ENCODE measurements around the gene SLC19A1.

The SLC19A1 gene

GRCh38 chr21:45508607-45509565, 33.4 kb downstream of the SLC19A1 start:
- no peak for DNase-seq (ENCODE audit: low read depth)
- TF ChIP-seq CTCF (conservative IDR thresholded peaks at IDR 0.05; ENCODE audit: low read depth, low read length), result no peak
- H3K4me3 ChIP-seq (ENCODE audit: low read length), result no peak overlapping the region

GRCh38 chr21:45507888-45508508, 34.2 kb downstream of the SLC19A1 start:
- no peak overlapping the region for H3K4me3 ChIP-seq (ENCODE audit: low read length)
- no peak for TF ChIP-seq CTCF (conservative IDR thresholded peaks at IDR 0.05; ENCODE audit: low read depth, low read length)
- DNase-seq (ENCODE audit: low read depth), result no peak

GRCh38 chr21:45507523-45507875, 34.7 kb downstream of the SLC19A1 start:
- no peak overlapping the region for H3K4me3 ChIP-seq (ENCODE audit: low read length)
- TF ChIP-seq CTCF (conservative IDR thresholded peaks at IDR 0.05; ENCODE audit: low read depth, low read length), result no peak
- no peak for DNase-seq (ENCODE audit: low read depth)

- H3K4me3 ChIP-seq (ENCODE audit: low read length), result no peak overlapping the region
- DNase-seq (ENCODE audit: low read depth), result no peak
- no peak for TF ChIP-seq CTCF (conservative IDR thresholded peaks at IDR 0.05; ENCODE audit: low read depth, low read length)
Measured at GRCh38 chr21:45506836-45507522, 35.3 kb downstream of the SLC19A1 start.

GRCh38 chr21:45506241-45506817, 35.9 kb downstream of the SLC19A1 start:
- no peak overlapping the region for H3K4me3 ChIP-seq (ENCODE audit: low read length)
- TF ChIP-seq CTCF (conservative IDR thresholded peaks at IDR 0.05; ENCODE audit: low read depth, low read length), result no peak
- DNase-seq (ENCODE audit: low read depth), result no peak

DNA sequence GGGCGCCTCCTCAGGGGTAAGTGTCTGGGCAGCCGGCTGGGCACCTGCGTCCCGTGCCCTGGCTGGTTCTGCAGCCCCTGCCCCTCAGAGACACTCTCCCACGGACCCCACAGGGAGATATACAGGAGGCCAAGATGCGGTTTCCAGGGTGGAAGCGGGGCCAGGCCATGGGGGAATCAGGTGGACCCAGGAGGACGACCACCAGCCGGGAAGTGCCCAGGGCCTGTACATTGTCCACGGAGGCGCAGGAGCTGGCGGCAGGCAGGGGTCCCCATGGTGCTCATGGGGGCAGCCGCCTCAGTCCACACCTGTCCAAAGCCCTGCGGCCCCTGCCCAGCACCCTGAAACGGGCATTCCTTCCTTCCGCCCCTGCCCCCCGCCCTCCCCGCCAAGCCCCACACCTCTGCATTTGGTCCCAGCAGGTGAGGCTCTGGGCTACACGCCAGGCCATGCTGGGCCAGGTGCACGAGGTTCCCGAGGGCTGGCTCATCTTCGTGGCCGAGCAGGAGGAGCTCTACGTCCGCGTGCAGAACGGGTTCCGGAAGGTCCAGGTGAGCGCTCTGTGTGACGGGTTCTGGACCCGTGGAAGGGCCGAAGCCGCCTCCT, 36.7 kb downstream of the SLC19A1 start:
- no peak for DNase-seq (ENCODE audit: low read depth)
- TF ChIP-seq CTCF (conservative IDR thresholded peaks at IDR 0.05; ENCODE audit: low read depth, low read length), result no peak
- no peak overlapping the region for H3K4me3 ChIP-seq (ENCODE audit: low read length)

All from retinal pigment epithelial cell (primary cell).